OCI-LY1 (cell line): ENCODE results near the gene KRTAP10-8.

ENCODE experiments used
- H2AFZ ChIP-seq: fragments of 200-600 bp; sonication (generic), shearing (Covaris generic); 2 replicates; pipeline ENCODE4 v1.6.0; 2014; ENCODE audit warnings: antibody characterized with exemption, mild to moderate bottlenecking, low read length
- H3F3A ChIP-seq: fragments of 200-600 bp; sonication (generic), shearing (Covaris generic); 2 replicates; pipeline ENCODE4 v1.6.0; 2014; ENCODE audit warnings: mild to moderate bottlenecking, antibody characterized with exemption, low read length, moderate library complexity; ENCODE audit not compliant: insufficient read depth
- H3K27ac ChIP-seq: fragments of 200-600 bp; sonication (generic); 2 replicates; pipeline ENCODE4 v1.5.1; 2014; ENCODE audit warnings: low read length, mixed run types, mild to moderate bottlenecking, low read depth; ENCODE audit not compliant: poor library complexity, severe bottlenecking
- H3K27me3 ChIP-seq: fragments of 200-600 bp; sonication (generic); 2 replicates; pipeline ENCODE4 v1.6.0; 2014; ENCODE audit warnings: antibody characterized with exemption, mild to moderate bottlenecking, low read length, moderate library complexity; ENCODE audit not compliant: insufficient read depth
- H3K36me3 ChIP-seq: fragments of 200-600 bp; sonication (generic); 2 replicates; pipeline ENCODE4 v1.6.1; 2014; ENCODE audit warnings: mild to moderate bottlenecking, antibody characterized with exemption, low read length, moderate library complexity, mixed read lengths; ENCODE audit not compliant: insufficient read depth
- H3K4me1 ChIP-seq: fragments of 200-600 bp; sonication (generic); 2 replicates; pipeline ENCODE4 v1.5.1; 2014; ENCODE audit warnings: mild to moderate bottlenecking, low read length, moderate library complexity; ENCODE audit not compliant: insufficient read depth, severe bottlenecking
- H3K4me2 ChIP-seq: fragments of 200-600 bp; sonication (generic), shearing (Covaris generic); 2 replicates; pipeline ENCODE4 v1.6.1; 2014; ENCODE audit warnings: low read length
- H3K4me3 ChIP-seq: fragments of 200-600 bp; sonication (generic); 2 replicates; pipeline ENCODE4 v1.5.1; 2014; ENCODE audit warnings: low read length, low read depth, mild to moderate bottlenecking, mixed read lengths; ENCODE audit not compliant: poor library complexity, severe bottlenecking
- H3K79me2 ChIP-seq: fragments of 200-600 bp; shearing (Covaris generic); 2 replicates; pipeline ENCODE4 v1.6.1; 2016; ENCODE audit warnings: mixed run types, low read length, mixed read lengths; ENCODE audit not compliant: insufficient read depth
- H3K9ac ChIP-seq: fragments of 200-600 bp; sonication (generic), shearing (Covaris generic); 2 replicates; pipeline ENCODE4 v1.6.1; 2014; ENCODE audit warnings: mild to moderate bottlenecking, low read length, mixed read lengths
- H3K9me2 ChIP-seq: fragments of 200-600 bp; sonication (generic), shearing (Covaris generic); 2 replicates; pipeline ENCODE4 v1.6.1; 2014; ENCODE audit warnings: low read depth, mild to moderate bottlenecking, low read length, mixed read lengths
- H3K9me3 ChIP-seq: fragments of 200-600 bp; shearing (Covaris generic); 2 replicates; pipeline ENCODE4 v1.6.1; 2014; ENCODE audit warnings: low read length, mixed read lengths
- H4K20me1 ChIP-seq: fragments of 200-600 bp; sonication (generic), shearing (Covaris generic); 2 replicates; pipeline ENCODE4 v1.6.0; 2016; ENCODE audit warnings: mild to moderate bottlenecking, low read length; ENCODE audit not compliant: insufficient read depth
- CTCF ChIP-seq: fragments of 200-600 bp; sonication (generic), shearing (Covaris generic); IDR thresholded peaks from 2 replicates; pipeline ENCODE4 v1.5.1; 2017; ENCODE audit warnings: mild to moderate bottlenecking, antibody characterized with exemption, low read length, moderate library complexity, mixed read lengths
- EZH2 ChIP-seq: fragments of 200-600 bp; sonication (generic), shearing (Covaris generic); IDR thresholded peaks from 2 replicates; pipeline ENCODE4 v1.8.0; 2017; ENCODE audit warnings: borderline replicate concordance, mixed run types, mild to moderate bottlenecking, antibody characterized with exemption, low read length, moderate library complexity, mixed read lengths

Gene KRTAP10-8

GRCh38 chr21:44614961-44615391 lies 3.1 kb downstream of the KRTAP10-8 start:
- no peaks in the 10 kb centered on the region for H3K9me2 ChIP-seq
- no peaks in the 10 kb centered on the region for H3K79me2 ChIP-seq
- no peak overlapping the region for H3K4me2 ChIP-seq
- H3K4me1 ChIP-seq, result peaks cover 6% of the 10 kb centered on the region
- no peak overlapping the region for H3K9ac ChIP-seq
- no peaks in the 10 kb centered on the region for H3F3A ChIP-seq
- H3K36me3 ChIP-seq, result no peaks in the 10 kb centered on the region
- no peak overlapping the region for H3K4me3 ChIP-seq
- H4K20me1 ChIP-seq, result no peaks in the 10 kb centered on the region
- H3K9me3 ChIP-seq, result 0 out of 2 replicates have a peak, but pooled peaks cover 4% of the 10 kb centered on the region
- no peak overlapping the region for H3K27ac ChIP-seq
- no peak for TF ChIP-seq EZH2
- no peaks in the 10 kb centered on the region for H3K27me3 ChIP-seq
- H2AFZ ChIP-seq, result no peak overlapping the region

- TF ChIP-seq CTCF (no peak), EZH2 (no peak)
- no peaks in the 10 kb centered on the region for H3F3A ChIP-seq
- H3K9ac ChIP-seq, result no peak overlapping the region
- no peaks in the 10 kb centered on the region for H3K9me2 ChIP-seq
- H3K4me1 ChIP-seq, result peaks cover 6% of the 10 kb centered on the region
- H4K20me1 ChIP-seq, result no peaks in the 10 kb centered on the region
- no peaks in the 10 kb centered on the region for H3K27me3 ChIP-seq
- H3K4me2 ChIP-seq, result no peak overlapping the region
- no peak overlapping the region for H3K4me3 ChIP-seq
- 0 out of 2 replicates have a peak, but pooled peaks cover 5% of the 10 kb centered on the region for H3K9me3 ChIP-seq
- H2AFZ ChIP-seq, result no peak overlapping the region
- H3K36me3 ChIP-seq, result no peaks in the 10 kb centered on the region
- no peaks in the 10 kb centered on the region for H3K79me2 ChIP-seq
- H3K27ac ChIP-seq, result no peak overlapping the region
Measured at GRCh38 chr21:44615466-44615865, 3.6 kb downstream of the KRTAP10-8 start.

- H3K4me1 ChIP-seq, result peaks cover 6% of the 10 kb centered on the region
- no peaks in the 10 kb centered on the region for H4K20me1 ChIP-seq
- no peaks in the 10 kb centered on the region for H3F3A ChIP-seq
- no peak overlapping the region for H3K4me2 ChIP-seq
- TF ChIP-seq EZH2, result no peak
- no peak for TF ChIP-seq CTCF
- no peak overlapping the region for H2AFZ ChIP-seq
- H3K27me3 ChIP-seq, result no peaks in the 10 kb centered on the region; the same call in 1 of the 2 replicates
- no peaks in the 10 kb centered on the region for H3K36me3 ChIP-seq
- 0 out of 2 replicates have a peak, but pooled peaks cover 5% of the 10 kb centered on the region for H3K9me3 ChIP-seq
- no peak overlapping the region for H3K9ac ChIP-seq
- no peaks in the 10 kb centered on the region for H3K79me2 ChIP-seq
- no peak overlapping the region for H3K27ac ChIP-seq
- H3K9me2 ChIP-seq, result no peaks in the 10 kb centered on the region
- no peak overlapping the region for H3K4me3 ChIP-seq
Measured at GRCh38 chr21:44615911-44616590, 4.2 kb downstream of the KRTAP10-8 start.

GRCh38 chr21:44616591-44616926 lies 4.7 kb downstream of the KRTAP10-8 start:
- H3K27ac ChIP-seq, result no peak overlapping the region
- H3K36me3 ChIP-seq, result no peaks in the 10 kb centered on the region
- no peak overlapping the region for H2AFZ ChIP-seq
- no peaks in the 10 kb centered on the region; the same call in 1 of the 2 replicates for H3K27me3 ChIP-seq
- H3K4me3 ChIP-seq, result no peak overlapping the region
- no peak overlapping the region for H3K9ac ChIP-seq
- H3K9me2 ChIP-seq, result no peaks in the 10 kb centered on the region
- H3K4me1 ChIP-seq, result peaks cover 6% of the 10 kb centered on the region
- H3K9me3 ChIP-seq, result 0 out of 2 replicates have a peak, but pooled peaks cover 5% of the 10 kb centered on the region
- H4K20me1 ChIP-seq, result no peaks in the 10 kb centered on the region
- H3F3A ChIP-seq, result no peaks in the 10 kb centered on the region
- TF ChIP-seq CTCF (no peak), EZH2 (no peak)
- no peaks in the 10 kb centered on the region for H3K79me2 ChIP-seq
- no peak overlapping the region for H3K4me2 ChIP-seq
